Chondrocyte (in vitro differentiated cells): ENCODE results near the gene ZNF784. TPM values are rescaled to one million over a fixed set of nuclear protein-coding genes. Genes with fewer than 3 reads are reported as not detected.

Source experiments
- DNase-seq: peaks from one replicate; pipeline ENCODE4 v3.0.0; 2021; ENCODE audit warnings: mixed read lengths, low spot score
- H3K27ac Mint-ChIP-seq: one replicate; pipeline ENCODE4 v1.8.0; 2021; ENCODE audit warnings: mild to moderate bottlenecking, moderate library complexity, mixed read lengths; ENCODE audit not compliant: unreplicated experiment
- H3K27me3 Mint-ChIP-seq: 2 replicates; pipeline ENCODE4 v1.8.0; 2021; ENCODE audit warnings: low read depth, mixed read lengths
- H3K36me3 Mint-ChIP-seq: 2 replicates; pipeline ENCODE4 v1.8.0; 2021; ENCODE audit warnings: low read depth, mixed read lengths
- H3K4me1 Mint-ChIP-seq: 2 replicates; pipeline ENCODE4 v1.8.0; 2021; ENCODE audit warnings: low read depth, mild to moderate bottlenecking, mixed read lengths
- H3K4me3 Mint-ChIP-seq: one replicate; pipeline ENCODE4 v1.8.0; 2021; ENCODE audit warnings: mild to moderate bottlenecking, moderate library complexity, mixed read lengths; ENCODE audit not compliant: unreplicated experiment
- H3K9me3 Mint-ChIP-seq: 2 replicates; pipeline ENCODE4 v1.8.0; 2021; ENCODE audit warnings: low read depth, mixed read lengths
- total RNA-seq: library from RNA; stranded (reverse); gene quantifications from 3 replicates; pipeline ENCODE4 v1.2.1, GENCODE V29; 2021
- TF ChIP-seq, protein P1 (sequence below): fragments of 200-600 bp; sonication (generic); IDR thresholded peaks from 2 replicates; pipeline ENCODE4 v1.5.0; 2021; ENCODE audit warnings: antibody characterized with exemption, mild to moderate bottlenecking, moderate library complexity

ZNF784 gene
- total RNA-seq, 1 donor from 2014 or later: 6.4 TPM

DNA sequence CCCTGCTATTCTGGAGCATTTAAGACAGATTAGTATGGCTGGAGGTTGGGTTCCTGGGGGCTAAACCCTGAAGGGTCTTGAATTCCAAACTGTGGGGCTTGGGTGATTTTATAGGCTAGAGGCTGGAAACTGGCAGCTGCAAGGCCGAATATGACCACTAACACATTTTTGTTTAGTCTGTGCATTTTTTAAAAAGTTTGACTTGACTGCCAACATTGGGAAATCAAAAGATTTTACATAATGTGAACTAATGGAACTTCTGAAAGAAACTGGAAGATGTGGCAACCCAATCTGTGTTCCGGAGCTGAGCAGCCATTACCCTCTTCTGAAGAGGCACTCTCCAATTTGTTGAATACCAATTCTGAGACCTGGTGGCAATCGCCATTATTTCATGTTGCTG lies 5.1 kb downstream of the ZNF784 start:
- Mint-ChIP-seq H3K27ac (no peak overlapping the region), H3K36me3 (peaks cover 11% of the 10 kb centered on the region), H3K27me3 (no peaks in the 10 kb centered on the region), H3K9me3 (no peaks in the 10 kb centered on the region), H3K4me1 (peaks cover 11% of the 10 kb centered on the region), H3K4me3 (no peak overlapping the region)
- no peak for DNase-seq
- TF ChIP-seq, protein P1, sequence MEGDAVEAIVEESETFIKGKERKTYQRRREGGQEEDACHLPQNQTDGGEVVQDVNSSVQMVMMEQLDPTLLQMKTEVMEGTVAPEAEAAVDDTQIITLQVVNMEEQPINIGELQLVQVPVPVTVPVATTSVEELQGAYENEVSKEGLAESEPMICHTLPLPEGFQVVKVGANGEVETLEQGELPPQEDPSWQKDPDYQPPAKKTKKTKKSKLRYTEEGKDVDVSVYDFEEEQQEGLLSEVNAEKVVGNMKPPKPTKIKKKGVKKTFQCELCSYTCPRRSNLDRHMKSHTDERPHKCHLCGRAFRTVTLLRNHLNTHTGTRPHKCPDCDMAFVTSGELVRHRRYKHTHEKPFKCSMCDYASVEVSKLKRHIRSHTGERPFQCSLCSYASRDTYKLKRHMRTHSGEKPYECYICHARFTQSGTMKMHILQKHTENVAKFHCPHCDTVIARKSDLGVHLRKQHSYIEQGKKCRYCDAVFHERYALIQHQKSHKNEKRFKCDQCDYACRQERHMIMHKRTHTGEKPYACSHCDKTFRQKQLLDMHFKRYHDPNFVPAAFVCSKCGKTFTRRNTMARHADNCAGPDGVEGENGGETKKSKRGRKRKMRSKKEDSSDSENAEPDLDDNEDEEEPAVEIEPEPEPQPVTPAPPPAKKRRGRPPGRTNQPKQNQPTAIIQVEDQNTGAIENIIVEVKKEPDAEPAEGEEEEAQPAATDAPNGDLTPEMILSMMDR: no peak

DNA sequence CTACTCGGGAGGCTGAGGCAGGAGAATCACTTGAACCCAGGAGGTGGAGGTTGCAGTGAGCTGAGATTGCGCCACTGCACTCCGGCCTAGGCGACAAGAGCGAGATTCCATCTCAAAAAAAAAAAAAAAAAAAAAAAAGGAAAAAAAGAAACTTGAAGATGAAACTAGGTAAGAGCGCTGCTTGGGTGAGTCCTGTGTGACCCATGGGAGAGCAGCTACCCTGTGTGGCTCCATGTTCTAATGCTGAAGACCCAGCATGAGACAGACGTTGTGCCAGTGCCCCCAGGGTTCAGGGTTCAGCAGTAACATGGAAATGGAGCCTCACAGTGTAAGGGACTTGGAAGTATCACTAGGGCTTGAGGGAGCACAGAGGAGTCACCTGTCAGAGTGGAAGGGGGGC lies 5.9 kb downstream of the ZNF784 start:
- no peaks in the 10 kb centered on the region for H3K27me3 Mint-ChIP-seq
- H3K27ac Mint-ChIP-seq: no peak overlapping the region
- no peaks in the 10 kb centered on the region for H3K9me3 Mint-ChIP-seq

DNA sequence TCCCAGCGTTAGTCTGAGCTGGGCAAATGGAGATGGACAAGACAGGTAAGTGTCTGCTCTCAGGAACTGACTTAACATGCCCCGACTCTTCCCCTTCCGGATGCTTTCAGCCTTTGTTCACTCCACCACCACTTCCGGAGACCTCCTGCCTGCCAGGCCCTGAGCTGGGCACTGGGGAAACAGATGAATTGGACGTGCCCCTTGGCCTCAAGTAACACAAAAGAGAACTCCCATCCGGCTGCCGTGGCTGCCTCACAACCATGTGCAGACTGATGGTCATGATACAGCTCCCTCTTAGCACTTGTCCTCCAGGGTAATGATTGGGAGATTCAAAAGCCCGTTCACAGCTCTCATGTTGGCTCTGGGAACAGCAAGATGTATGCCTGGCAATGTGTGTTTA lies 6.9 kb downstream of the ZNF784 start:
- H3K4me1 Mint-ChIP-seq: no peaks in the 10 kb centered on the region
- TF ChIP-seq, protein P1: no peak
- H3K27ac Mint-ChIP-seq: peak overlapping the region; percentile 33
- no peak overlapping the region for H3K4me3 Mint-ChIP-seq
- no peaks in the 10 kb centered on the region for H3K9me3 Mint-ChIP-seq
- H3K36me3 Mint-ChIP-seq: peaks cover 11% of the 10 kb centered on the region
- DNase-seq: no peak
- no peaks in the 10 kb centered on the region for H3K27me3 Mint-ChIP-seq

More for the DNA sequence above, 5.9 kb downstream of the ZNF784 start:
- TF ChIP-seq, protein P1: no peak
- Mint-ChIP-seq H3K4me1 (peaks cover 4% of the 10 kb centered on the region), H3K36me3 (peaks cover 11% of the 10 kb centered on the region), H3K4me3 (no peak overlapping the region)
- DNase-seq: no peak

DNA sequence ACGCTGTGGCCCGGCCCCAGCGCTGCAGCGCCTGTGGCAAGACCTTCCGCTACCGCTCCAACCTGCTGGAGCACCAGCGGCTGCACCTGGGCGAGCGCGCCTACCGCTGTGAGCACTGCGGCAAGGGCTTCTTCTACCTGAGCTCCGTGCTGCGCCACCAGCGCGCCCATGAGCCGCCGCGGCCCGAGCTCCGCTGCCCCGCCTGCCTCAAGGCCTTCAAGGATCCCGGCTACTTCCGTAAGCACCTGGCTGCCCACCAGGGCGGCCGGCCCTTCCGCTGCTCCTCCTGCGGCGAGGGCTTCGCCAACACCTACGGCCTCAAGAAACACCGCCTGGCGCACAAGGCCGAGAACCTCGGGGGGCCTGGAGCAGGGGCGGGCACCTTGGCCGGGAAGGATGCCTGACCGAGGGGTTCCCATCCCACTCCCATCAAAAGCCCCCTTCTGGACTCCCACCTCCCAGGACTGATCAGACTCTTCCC lies 7.9 kb downstream of the ZNF784 start:
- Mint-ChIP-seq H3K9me3 (no peaks in the 10 kb centered on the region), H3K27ac (no peak overlapping the region), H3K4me1 (peaks cover under 1% of the 10 kb centered on the region), H3K27me3 (no peaks in the 10 kb centered on the region), H3K4me3 (no peak overlapping the region), H3K36me3 (peaks cover 11% of the 10 kb centered on the region)
- no peak for DNase-seq
- TF ChIP-seq, protein P1: no peak

DNA sequence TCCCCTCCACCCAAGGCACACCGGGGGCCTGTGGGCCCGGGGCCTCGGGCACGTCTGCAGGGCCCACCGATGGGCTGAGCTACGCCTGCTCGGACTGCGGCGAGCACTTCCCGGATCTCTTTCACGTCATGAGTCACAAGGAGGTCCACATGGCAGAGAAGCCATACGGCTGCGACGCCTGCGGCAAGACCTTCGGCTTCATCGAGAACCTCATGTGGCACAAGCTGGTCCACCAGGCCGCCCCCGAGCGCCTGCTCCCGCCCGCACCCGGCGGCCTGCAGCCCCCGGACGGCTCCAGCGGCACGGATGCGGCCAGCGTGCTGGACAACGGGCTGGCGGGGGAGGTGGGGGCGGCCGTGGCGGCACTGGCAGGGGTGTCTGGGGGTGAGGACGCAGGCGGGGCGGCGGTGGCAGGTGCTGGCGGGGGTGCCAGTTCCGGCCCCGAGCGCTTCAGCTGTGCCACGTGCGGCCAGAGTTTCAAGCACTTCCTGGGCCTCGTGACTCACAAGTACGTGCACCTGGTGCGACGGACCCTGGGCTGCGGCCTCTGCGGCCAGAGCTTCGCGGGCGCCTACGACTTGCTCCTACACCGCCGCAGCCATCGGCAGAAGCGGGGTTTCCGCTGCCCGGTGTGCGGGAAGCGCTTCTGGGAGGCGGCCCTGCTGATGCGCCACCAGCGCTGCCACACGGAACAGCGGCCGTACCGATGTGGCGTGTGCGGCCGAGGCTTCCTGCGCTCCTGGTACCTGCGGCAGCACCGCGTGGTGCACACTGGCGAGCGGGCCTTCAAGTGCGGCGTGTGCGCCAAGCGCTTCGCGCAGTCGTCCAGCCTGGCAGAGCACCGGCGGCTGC lies 8.6 kb downstream of the ZNF784 start:
- Mint-ChIP-seq H3K4me1 (peaks cover 5% of the 10 kb centered on the region), H3K36me3 (peaks cover 8% of the 10 kb centered on the region), H3K27ac (no peak overlapping the region), H3K4me3 (no peak overlapping the region), H3K9me3 (no peaks in the 10 kb centered on the region), H3K27me3 (no peaks in the 10 kb centered on the region)
- TF ChIP-seq, protein P1: no peak
- DNase-seq: no peak
